ENCODE measurements around the gene CEP170.
"Not testable (repeated sequence)": the region's sequence is repeated elsewhere in the genome, so short reads cannot be mapped to it uniquely, and the experiment has no call there.

CEP170 gene

GRCh38 chr1:243104452-243104851, 150.6 kb downstream of the CEP170 start:
- not testable (repeated sequence) for H3K27ac ChIP-seq (ENCODE audit: low read length); H3F3A ChIP-seq (ENCODE audit: insufficient read depth, low read length); H3K9me2 ChIP-seq (replicated peaks; ENCODE audit: insufficient read depth, low read length); H3K9ac ChIP-seq (ENCODE audit: low read length); H3K27me3 ChIP-seq (replicated peaks; ENCODE audit: insufficient read depth, low read length); H3K79me2 ChIP-seq (ENCODE audit: low read length); H3K9me3 ChIP-seq (replicated peaks; ENCODE audit: insufficient read depth, low read length); H3K4me1 ChIP-seq (ENCODE audit: low read length); H2AFZ ChIP-seq (ENCODE audit: low read length); H3K4me3 ChIP-seq (ENCODE audit: low read length); H3K36me3 ChIP-seq (replicated peaks; ENCODE audit: insufficient read depth, low read length); H3K4me2 ChIP-seq (ENCODE audit: low read depth, low read length); H4K20me1 ChIP-seq (ENCODE audit: insufficient read depth, low read length); DNase-seq

GRCh38 chr1:243101551-243102050, 153.5 kb downstream of the CEP170 start:
- not testable (repeated sequence) for H3K4me2 ChIP-seq (ENCODE audit: low read depth, low read length); H3K9me3 ChIP-seq (replicated peaks; ENCODE audit: insufficient read depth, low read length); H3K27ac ChIP-seq (ENCODE audit: low read length); H2AFZ ChIP-seq (ENCODE audit: low read length); H3K27me3 ChIP-seq (replicated peaks; ENCODE audit: insufficient read depth, low read length); H3F3A ChIP-seq (ENCODE audit: insufficient read depth, low read length); H4K20me1 ChIP-seq (ENCODE audit: insufficient read depth, low read length); H3K9me2 ChIP-seq (replicated peaks; ENCODE audit: insufficient read depth, low read length); H3K4me1 ChIP-seq (ENCODE audit: low read length); H3K79me2 ChIP-seq (ENCODE audit: low read length); H3K36me3 ChIP-seq (replicated peaks; ENCODE audit: insufficient read depth, low read length)
- Histone ChIP-seq H3K4me3 (ENCODE audit: low read length) (peak overlapping the region; percentile 31; the same call in 1 of the 2 replicates), H3K9ac (ENCODE audit: low read length) (peak overlapping the region; percentile 25; the same call in 1 of the 2 replicates)
- DNase-seq, result peak; percentile 45

GRCh38 chr1:243087368-243087767, 167.7 kb downstream of the CEP170 start:
- not testable (repeated sequence) for H3K79me2 ChIP-seq (ENCODE audit: low read length); H3K4me3 ChIP-seq (ENCODE audit: low read length); H2AFZ ChIP-seq (ENCODE audit: low read length); DNase-seq; H4K20me1 ChIP-seq (ENCODE audit: insufficient read depth, low read length); H3K9ac ChIP-seq (ENCODE audit: low read length); H3K36me3 ChIP-seq (replicated peaks; ENCODE audit: insufficient read depth, low read length); H3K9me3 ChIP-seq (replicated peaks; ENCODE audit: insufficient read depth, low read length); H3K9me2 ChIP-seq (replicated peaks; ENCODE audit: insufficient read depth, low read length); H3K4me1 ChIP-seq (ENCODE audit: low read length); H3K27me3 ChIP-seq (replicated peaks; ENCODE audit: insufficient read depth, low read length); H3K27ac ChIP-seq (ENCODE audit: low read length); H3F3A ChIP-seq (ENCODE audit: insufficient read depth, low read length); H3K4me2 ChIP-seq (ENCODE audit: low read depth, low read length)
